ENCODE measurements around the gene CDK5RAP3. TPM values are rescaled to one million over a fixed set of nuclear protein-coding genes. Genes with fewer than 3 reads are reported as not detected.

Gene CDK5RAP3
- total RNA-seq, 4 donors from 2014 or later = 43.8 to 98.8 (median 63.8) TPM

DNA sequence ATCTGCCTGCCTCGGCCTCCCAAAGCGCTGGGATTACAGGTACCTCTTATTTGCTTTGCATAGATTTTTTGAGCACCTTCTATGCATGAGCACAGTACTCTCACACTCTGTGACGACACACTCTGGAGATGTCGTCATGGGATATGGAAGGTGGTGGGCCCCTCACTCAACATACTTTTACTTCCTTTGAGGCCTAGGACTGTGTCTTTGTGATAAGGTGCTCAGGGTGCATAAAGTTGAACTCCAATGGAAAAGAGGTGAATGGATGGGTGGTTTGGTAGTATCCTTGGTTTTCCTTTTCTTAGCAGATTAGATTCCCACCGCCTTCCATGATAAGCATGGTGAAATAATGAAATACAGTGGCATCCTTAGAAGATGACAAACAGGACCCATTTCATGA is 6.1 kb upstream of the CDK5RAP3 start:
- 90 to 95% methylated on average over 4 of the region's 5 CpGs for WGBS, 2 donors (ENCODE audit: low coverage in 1 of 2)
- no peaks in the 10 kb centered on the region for H3K27me3 ChIP-seq
- ATAC-seq = no peak
- H3K4me3 ChIP-seq = no peak overlapping the region
- no peaks in the 10 kb centered on the region for H3K9me3 ChIP-seq
- H3K4me1 ChIP-seq = peaks cover 0 to 7% (median 0%) of the 10 kb centered on the region in 3 donors
- no peak for TF ChIP-seq EP300 (IDR thresholded peaks at IDR 0.05)
- TF ChIP-seq POLR2A (IDR thresholded peaks at IDR 0.05) = no peak
- TF ChIP-seq POLR2AphosphoS5 (IDR thresholded peaks at IDR 0.05) = no peak
- H3K27ac ChIP-seq = no peak overlapping the region
- peaks cover 0 to 4% of the 10 kb centered on the region in 2 donors for H3K36me3 ChIP-seq

DNA sequence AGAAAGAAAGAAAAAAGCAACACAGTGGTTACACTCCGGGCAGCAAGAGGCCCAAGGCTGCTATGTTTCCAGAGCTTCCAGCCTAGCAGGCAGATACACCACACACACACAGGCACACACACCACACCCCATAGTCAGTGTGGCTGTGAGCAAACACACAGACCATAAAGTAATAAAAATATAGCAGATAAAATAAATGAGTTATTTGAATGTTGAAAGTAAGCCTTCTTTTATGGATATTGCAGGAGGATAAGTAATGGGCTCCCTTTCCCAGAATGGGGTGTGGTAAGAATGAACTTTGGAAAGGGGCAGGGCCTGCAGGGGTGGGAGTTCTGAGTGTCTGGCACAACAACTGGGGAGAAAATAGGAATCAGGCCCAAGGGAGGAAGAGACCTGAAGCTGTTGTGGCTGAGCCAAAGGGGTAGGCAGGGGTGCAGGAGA is 4.8 kb upstream of the CDK5RAP3 start:
- H3K36me3 ChIP-seq = peaks cover 0 to 4% of the 10 kb centered on the region in 2 donors
- no peak overlapping the region for H3K4me3 ChIP-seq
- ATAC-seq = no peak
- H3K9me3 ChIP-seq = no peaks in the 10 kb centered on the region
- peak overlapping the region in 1 of 4 donors; percentile 11 for H3K27ac ChIP-seq
- TF ChIP-seq, protein P1, sequence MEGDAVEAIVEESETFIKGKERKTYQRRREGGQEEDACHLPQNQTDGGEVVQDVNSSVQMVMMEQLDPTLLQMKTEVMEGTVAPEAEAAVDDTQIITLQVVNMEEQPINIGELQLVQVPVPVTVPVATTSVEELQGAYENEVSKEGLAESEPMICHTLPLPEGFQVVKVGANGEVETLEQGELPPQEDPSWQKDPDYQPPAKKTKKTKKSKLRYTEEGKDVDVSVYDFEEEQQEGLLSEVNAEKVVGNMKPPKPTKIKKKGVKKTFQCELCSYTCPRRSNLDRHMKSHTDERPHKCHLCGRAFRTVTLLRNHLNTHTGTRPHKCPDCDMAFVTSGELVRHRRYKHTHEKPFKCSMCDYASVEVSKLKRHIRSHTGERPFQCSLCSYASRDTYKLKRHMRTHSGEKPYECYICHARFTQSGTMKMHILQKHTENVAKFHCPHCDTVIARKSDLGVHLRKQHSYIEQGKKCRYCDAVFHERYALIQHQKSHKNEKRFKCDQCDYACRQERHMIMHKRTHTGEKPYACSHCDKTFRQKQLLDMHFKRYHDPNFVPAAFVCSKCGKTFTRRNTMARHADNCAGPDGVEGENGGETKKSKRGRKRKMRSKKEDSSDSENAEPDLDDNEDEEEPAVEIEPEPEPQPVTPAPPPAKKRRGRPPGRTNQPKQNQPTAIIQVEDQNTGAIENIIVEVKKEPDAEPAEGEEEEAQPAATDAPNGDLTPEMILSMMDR (IDR thresholded peaks at IDR 0.05) = no peak
- TF ChIP-seq POLR2A (IDR thresholded peaks at IDR 0.05) = no peak
- no peak for TF ChIP-seq POLR2AphosphoS5 (IDR thresholded peaks at IDR 0.05)
- TF ChIP-seq EP300 (IDR thresholded peaks at IDR 0.05) = no peak
- peaks cover 0 to 13% (median 0%) of the 10 kb centered on the region in 3 donors for H3K4me1 ChIP-seq
- WGBS, 2 donors (ENCODE audit: low coverage in 1 of 2) = 40 to 71% methylated on average over 1 of the region's 1 CpG
- H3K27me3 ChIP-seq = no peaks in the 10 kb centered on the region

DNA sequence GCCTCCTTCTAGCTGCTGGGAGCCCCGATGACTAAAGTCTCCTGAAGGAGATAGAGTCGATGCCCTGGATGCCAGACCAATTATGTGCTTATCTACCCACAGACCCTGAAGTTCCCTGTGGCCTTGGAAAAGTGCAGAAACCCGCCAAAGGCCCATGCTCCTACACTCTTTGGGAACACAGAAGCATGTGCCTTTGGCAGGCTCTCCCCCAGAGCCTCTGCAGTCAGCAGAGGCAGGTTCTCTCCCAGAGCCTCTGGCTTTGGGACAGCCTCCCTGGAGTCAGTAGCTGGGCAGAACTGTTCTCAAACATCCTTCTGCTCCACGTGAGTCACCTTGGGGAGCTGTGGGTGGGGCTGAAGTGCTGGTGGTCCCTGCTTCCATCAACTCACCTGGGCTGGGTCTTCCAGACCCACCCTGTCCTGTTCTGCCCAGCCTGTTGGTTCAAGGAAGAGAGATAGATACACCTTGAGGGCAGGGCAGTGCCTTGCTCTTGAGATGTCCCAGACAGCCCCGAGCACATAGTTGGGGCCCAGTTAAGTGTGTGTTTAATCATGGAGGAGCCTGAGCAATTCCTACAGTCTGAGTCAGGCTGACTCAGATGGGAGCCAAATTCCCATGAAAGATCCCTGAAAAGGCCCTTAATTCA is 3.2 kb upstream of the CDK5RAP3 start:
- 44% methylated on average over 1 of the region's 5 CpGs; no CpG with 5 or more reads in 1 of the 2 donors for WGBS, 2 donors (ENCODE audit: low coverage in 1 of 2)
- peaks cover 0 to 28% (median 9%) of the 10 kb centered on the region in 3 donors for H3K4me1 ChIP-seq
- H3K4me3 ChIP-seq = no peak overlapping the region
- no peak for ATAC-seq
- peaks cover 0 to 4% of the 10 kb centered on the region in 2 donors for H3K36me3 ChIP-seq
- H3K9me3 ChIP-seq = no peaks in the 10 kb centered on the region
- H3K27ac ChIP-seq = no peak overlapping the region
- TF ChIP-seq, protein P1 (IDR thresholded peaks at IDR 0.05) = no peak
- TF ChIP-seq POLR2AphosphoS5 (IDR thresholded peaks at IDR 0.05) (no peak), POLR2A (IDR thresholded peaks at IDR 0.05) (no peak), EP300 (IDR thresholded peaks at IDR 0.05) (no peak)
- no peaks in the 10 kb centered on the region for H3K27me3 ChIP-seq

- peaks cover 0 to 7% of the 10 kb centered on the region in 2 donors for H3K36me3 ChIP-seq
- 82 to 83% methylated on average over 2 to 5 of the region's 5 CpGs for WGBS, 2 donors (ENCODE audit: low coverage in 1 of 2)
- H3K27me3 ChIP-seq = no peaks in the 10 kb centered on the region
- peaks cover 0 to 28% (median 9%) of the 10 kb centered on the region in 3 donors for H3K4me1 ChIP-seq
- H3K9me3 ChIP-seq = no peaks in the 10 kb centered on the region
- H3K27ac ChIP-seq = no peak overlapping the region
- TF ChIP-seq POLR2A (IDR thresholded peaks at IDR 0.05) (no peak), POLR2AphosphoS5 (IDR thresholded peaks at IDR 0.05) (no peak), EP300 (IDR thresholded peaks at IDR 0.05) (no peak)
- TF ChIP-seq, protein P1 (IDR thresholded peaks at IDR 0.05) = no peak
- H3K4me3 ChIP-seq = no peak overlapping the region
- ATAC-seq = no peak
Observed at GRCh38 chr17:47968836-47969235, 2.1 kb upstream of the CDK5RAP3 start.

DNA sequence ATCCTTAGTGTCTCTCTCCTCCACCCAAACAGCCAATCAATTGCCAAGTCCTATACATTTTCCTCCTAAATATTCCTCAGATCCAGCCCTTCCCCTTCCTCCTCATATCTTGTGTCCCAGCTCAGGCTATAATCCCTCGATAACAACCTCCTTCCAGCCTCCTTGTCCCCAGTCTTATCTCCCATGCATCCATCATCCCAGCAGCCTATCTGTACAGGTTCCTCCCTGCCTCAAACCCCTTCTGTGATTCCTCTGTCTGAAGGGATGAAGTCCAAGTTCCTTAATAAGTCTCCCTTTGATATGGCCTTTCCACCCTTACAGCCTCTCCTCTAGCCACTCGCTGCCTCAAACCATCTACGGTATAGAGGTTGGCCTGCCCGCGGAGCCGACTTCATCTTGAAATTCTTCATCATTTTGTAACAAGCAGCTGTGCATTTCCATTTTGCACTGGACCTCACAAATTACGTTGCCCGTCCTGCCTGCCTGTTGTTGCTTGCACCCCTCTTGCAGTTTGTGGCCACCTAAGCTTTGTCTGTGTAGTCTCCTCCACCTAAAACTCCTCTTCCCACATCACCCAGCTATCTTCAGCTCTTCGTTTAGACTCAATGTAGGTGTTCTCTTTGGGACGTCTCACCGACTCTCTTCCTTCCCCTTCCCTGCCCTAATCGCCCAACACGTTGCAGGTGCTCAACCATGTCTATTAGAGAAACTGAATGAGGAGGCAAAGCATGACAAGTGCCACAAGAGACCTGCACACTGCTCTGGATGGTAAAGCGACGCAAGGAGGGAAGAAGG is 786 bp upstream of the CDK5RAP3 start:
- peaks cover 0 to 20% of the 10 kb centered on the region in 2 donors for H3K36me3 ChIP-seq
- H3K27me3 ChIP-seq = no peaks in the 10 kb centered on the region
- no peak for ATAC-seq
- WGBS, 2 donors (ENCODE audit: low coverage in 1 of 2) = 52 to 80% methylated on average over 8 to 11 of the region's 15 CpGs
- peaks cover 0 to 28% (median 9%) of the 10 kb centered on the region in 3 donors for H3K4me1 ChIP-seq
- TF ChIP-seq POLR2A (IDR thresholded peaks at IDR 0.05) (no peak), EP300 (IDR thresholded peaks at IDR 0.05) (no peak), POLR2AphosphoS5 (IDR thresholded peaks at IDR 0.05) (no peak)
- TF ChIP-seq, protein P1 (IDR thresholded peaks at IDR 0.05) = no peak
- peak overlapping the region in 2 of 4 donors; percentile 35 to 91 for H3K27ac ChIP-seq
- H3K9me3 ChIP-seq = no peaks in the 10 kb centered on the region
- peak overlapping the region; percentile 20 to 92 for H3K4me3 ChIP-seq

Measured in gastroesophageal sphincter (tissue), 4 donors.